ENCODE data around the gene HCFC2. TPM values are rescaled to one million over a fixed set of nuclear protein-coding genes. Genes with fewer than 3 reads are reported as not detected.

Gene HCFC2
- total RNA-seq, 1 donor from 2014 or later: 14.8 TPM

DNA sequence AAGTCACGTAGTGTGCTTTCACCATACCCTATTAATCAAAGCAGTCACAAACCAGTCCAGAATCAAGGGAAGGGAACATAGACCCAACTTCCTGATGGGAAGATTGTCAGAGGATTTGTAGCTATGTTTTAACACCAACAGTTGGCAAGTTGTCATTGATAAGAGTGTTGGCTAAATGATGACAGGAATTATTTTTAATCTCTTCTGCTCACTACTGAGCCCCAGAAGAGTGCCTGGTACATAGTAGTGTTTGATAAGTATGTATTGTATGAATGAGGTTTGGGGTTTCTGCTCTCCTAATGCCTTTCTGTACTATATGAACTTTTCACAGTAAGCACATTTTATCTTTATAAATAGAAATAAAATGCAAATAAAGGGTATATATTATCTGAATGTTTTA is 14.7 kb downstream of the HCFC2 start:
- Mint-ChIP-seq H3K4me1 (no peaks in the 10 kb centered on the region), H3K9me3 (no peaks in the 10 kb centered on the region), H3K27ac (no peak overlapping the region), H3K27me3 (ENCODE audit: low read depth) (no peaks in the 10 kb centered on the region), H3K36me3 (peaks cover 22% of the 10 kb centered on the region), H3K4me3 (no peak overlapping the region)
- DNase-seq (ENCODE audit: low spot score in 2 of 2, unreplicated experiment in 2 of 2): no peak
- TF ChIP-seq, protein P1, sequence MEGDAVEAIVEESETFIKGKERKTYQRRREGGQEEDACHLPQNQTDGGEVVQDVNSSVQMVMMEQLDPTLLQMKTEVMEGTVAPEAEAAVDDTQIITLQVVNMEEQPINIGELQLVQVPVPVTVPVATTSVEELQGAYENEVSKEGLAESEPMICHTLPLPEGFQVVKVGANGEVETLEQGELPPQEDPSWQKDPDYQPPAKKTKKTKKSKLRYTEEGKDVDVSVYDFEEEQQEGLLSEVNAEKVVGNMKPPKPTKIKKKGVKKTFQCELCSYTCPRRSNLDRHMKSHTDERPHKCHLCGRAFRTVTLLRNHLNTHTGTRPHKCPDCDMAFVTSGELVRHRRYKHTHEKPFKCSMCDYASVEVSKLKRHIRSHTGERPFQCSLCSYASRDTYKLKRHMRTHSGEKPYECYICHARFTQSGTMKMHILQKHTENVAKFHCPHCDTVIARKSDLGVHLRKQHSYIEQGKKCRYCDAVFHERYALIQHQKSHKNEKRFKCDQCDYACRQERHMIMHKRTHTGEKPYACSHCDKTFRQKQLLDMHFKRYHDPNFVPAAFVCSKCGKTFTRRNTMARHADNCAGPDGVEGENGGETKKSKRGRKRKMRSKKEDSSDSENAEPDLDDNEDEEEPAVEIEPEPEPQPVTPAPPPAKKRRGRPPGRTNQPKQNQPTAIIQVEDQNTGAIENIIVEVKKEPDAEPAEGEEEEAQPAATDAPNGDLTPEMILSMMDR (IDR thresholded peaks at IDR 0.05; ENCODE audit: unreplicated experiment): no peak

DNA sequence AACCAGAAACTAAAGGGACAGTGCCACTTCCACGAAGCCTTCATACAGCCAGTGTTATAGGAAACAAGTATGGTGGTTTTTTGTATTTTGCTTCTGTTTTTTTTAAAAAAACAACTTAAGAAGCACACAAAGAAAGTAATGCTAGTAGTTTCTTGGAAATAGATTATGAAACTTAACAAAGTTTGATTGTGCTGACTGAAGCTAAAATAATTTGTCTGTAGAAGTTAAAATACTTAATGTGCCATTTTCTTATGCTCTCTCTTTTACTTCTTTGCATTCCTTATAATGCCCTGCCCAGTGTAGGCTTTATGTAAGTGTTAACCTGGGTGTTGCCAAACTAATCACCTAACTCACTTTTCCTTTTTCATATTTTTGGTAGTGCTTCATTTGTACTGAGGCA is 16.4 kb downstream of the HCFC2 start:
- H3K27me3 Mint-ChIP-seq (ENCODE audit: low read depth): no peaks in the 10 kb centered on the region
- H3K36me3 Mint-ChIP-seq: peaks cover 30% of the 10 kb centered on the region
- TF ChIP-seq, protein P1 (IDR thresholded peaks at IDR 0.05; ENCODE audit: unreplicated experiment): no peak
- H3K4me3 Mint-ChIP-seq: no peak overlapping the region
- H3K4me1 Mint-ChIP-seq: no peaks in the 10 kb centered on the region
- DNase-seq (ENCODE audit: low spot score in 2 of 2, unreplicated experiment in 2 of 2): no peak
- H3K27ac Mint-ChIP-seq: no peak overlapping the region
- H3K9me3 Mint-ChIP-seq: no peaks in the 10 kb centered on the region

DNA sequence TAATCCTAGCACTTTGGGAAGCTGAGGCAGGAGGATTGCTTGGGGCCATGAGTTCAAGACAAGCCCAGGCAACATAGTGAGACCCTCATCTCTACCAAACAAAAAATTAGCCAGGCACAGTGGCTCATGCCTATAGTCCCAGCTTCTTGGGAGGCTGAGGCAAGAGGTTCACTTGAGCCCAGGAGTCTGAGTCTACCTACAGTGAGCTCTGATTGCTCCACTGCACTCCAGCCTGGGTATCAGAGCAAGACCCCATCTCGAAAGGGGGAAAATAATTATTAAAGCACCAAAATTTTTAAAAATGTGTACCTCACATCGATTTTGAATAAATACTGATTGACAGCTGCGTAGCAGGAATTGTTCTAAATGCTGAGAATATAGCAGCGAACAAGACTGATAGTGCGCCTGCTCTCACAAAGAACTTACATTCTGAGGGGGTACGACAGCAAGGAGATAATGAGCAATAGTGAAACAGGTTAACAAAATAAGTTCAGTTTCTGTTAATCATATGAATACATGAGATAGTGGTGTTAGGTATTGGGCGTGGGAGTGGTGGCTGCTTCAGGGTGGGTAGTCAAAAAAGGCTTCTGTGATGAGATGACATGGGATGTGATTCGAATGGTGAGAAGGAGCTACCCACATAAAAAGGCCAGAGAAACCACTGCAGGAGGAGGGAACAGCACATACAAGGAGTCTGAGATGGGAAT is 19.6 kb downstream of the HCFC2 start:
- DNase-seq (ENCODE audit: low spot score in 2 of 2, unreplicated experiment in 2 of 2): no peak
- Mint-ChIP-seq H3K36me3 (peaks cover 27% of the 10 kb centered on the region), H3K27ac (no peak overlapping the region), H3K9me3 (no peaks in the 10 kb centered on the region), H3K27me3 (ENCODE audit: low read depth) (no peaks in the 10 kb centered on the region), H3K4me1 (no peaks in the 10 kb centered on the region), H3K4me3 (no peak overlapping the region)
- TF ChIP-seq, protein P1 (IDR thresholded peaks at IDR 0.05; ENCODE audit: unreplicated experiment): no peak

- Mint-ChIP-seq H3K36me3 (peaks cover 32% of the 10 kb centered on the region), H3K4me1 (no peaks in the 10 kb centered on the region)
Measured at GRCh38 chr12:104090685-104091084, 26.4 kb downstream of the HCFC2 start.

DNA sequence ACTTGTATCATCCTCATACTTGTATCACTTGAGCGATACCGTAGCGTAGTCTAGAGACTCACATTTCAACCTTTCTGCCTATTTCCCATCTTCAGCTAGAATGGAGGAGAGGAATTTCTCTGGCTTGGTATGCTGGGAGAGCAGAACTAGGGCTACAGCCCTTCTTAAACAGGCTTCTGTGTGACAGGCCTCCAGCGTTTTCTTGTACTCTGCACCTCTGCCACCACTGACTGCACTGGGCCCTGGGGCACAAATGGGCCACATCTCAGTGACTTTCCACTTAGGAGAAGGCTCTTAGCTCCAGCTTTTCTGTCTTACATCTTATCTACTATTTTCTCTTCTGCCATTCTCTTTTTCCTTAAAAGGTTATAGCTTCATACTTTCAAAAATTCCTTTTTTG is 26.8 kb downstream of the HCFC2 start:
- H3K4me1 Mint-ChIP-seq: no peaks in the 10 kb centered on the region
- DNase-seq (ENCODE audit: low spot score in 2 of 2, unreplicated experiment in 2 of 2): no peak
- peaks cover 32% of the 10 kb centered on the region for H3K36me3 Mint-ChIP-seq
- H3K27ac Mint-ChIP-seq: no peak overlapping the region
- H3K9me3 Mint-ChIP-seq: no peaks in the 10 kb centered on the region
- TF ChIP-seq, protein P1 (IDR thresholded peaks at IDR 0.05; ENCODE audit: unreplicated experiment): no peak
- H3K27me3 Mint-ChIP-seq (ENCODE audit: low read depth): no peaks in the 10 kb centered on the region
- H3K4me3 Mint-ChIP-seq: no peak overlapping the region

More at GRCh38 chr12:104090685-104091084, 26.4 kb downstream of the HCFC2 start:
- no peak overlapping the region for H3K4me3 Mint-ChIP-seq
- H3K27ac Mint-ChIP-seq: no peak overlapping the region
- H3K27me3 Mint-ChIP-seq (ENCODE audit: low read depth): no peaks in the 10 kb centered on the region
- no peak for DNase-seq (ENCODE audit: low spot score in 2 of 2, unreplicated experiment in 2 of 2)
- no peaks in the 10 kb centered on the region for H3K9me3 Mint-ChIP-seq
- TF ChIP-seq, protein P1 (IDR thresholded peaks at IDR 0.05; ENCODE audit: unreplicated experiment): no peak
